GM12878 (cell line): ENCODE data around the gene NRBF2. TPM values are rescaled to one million over a fixed set of nuclear protein-coding genes. Genes with fewer than 3 reads are reported as not detected.

Experiments
- ATAC-seq: fragments of 200-7000 bp; cut with Tn5 transposase; 3 replicates; pipeline ENCODE4 v1.9.1; 2020; ENCODE audit warnings: mild to moderate bottlenecking, moderate library complexity
- BruUV-seq: library from RNA; stranded (reverse); fragments of 400-500 nt; replicated peaks from 2 replicates; lab custom pipeline; 2021; lab: Mats Ljungman, UMichigan
- CTCF ChIA-PET: fragments of 300-600 bp; sonication (Branson Sonifier 250); formaldehyde crosslinking; extraction: SDS; loops from one replicate; lab custom pipeline; 2021; ENCODE audit warnings: inconsistent platforms; lab: Yijun Ruan, JAX
- POLR2A ChIA-PET: fragments of 350-600 bp; formaldehyde crosslinking; extraction: SDS; loops from one replicate; lab custom pipeline; 2021; ENCODE audit warnings: inconsistent platforms; lab: Charles Lee
- RAD21 ChIA-PET: fragments of 300-600 bp; sonication (Branson Sonifier 250); formaldehyde crosslinking; loops from one replicate; lab custom pipeline; 2023; ENCODE audit warnings: antibody characterized with exemption; ENCODE audit not compliant: unreplicated experiment; lab: Charles Lee
- SMC1A ChIA-PET: fragments of 300-600 bp; sonication (Branson Sonifier 250); formaldehyde crosslinking; loops from one replicate; lab custom pipeline; 2023; ENCODE audit not compliant: unreplicated experiment, uncharacterized antibody; lab: Charles Lee
- DNase-seq: peaks from one replicate; pipeline ENCODE4 v3.0.0-alpha.2; 2011; ENCODE audit warnings: low read depth, low spot score
- FAIRE-seq: peaks from 3 replicates; lab custom pipeline; 2011; peaks lifted over from hg19 to GRCh38; lab: Jason Lieb, UNC
- H2AFZ ChIP-seq: 2 replicates; pipeline ENCODE4 v1.6.0; 2011; ENCODE audit warnings: low read depth, low read length, control low read depth; ENCODE audit not compliant: control insufficient read depth
- H3K27ac ChIP-seq: 2 replicates; pipeline ENCODE4 v1.5.1; 2011; ENCODE audit warnings: control low read depth; ENCODE audit not compliant: control insufficient read depth, insufficient read depth
- H3K27me3 ChIP-seq, 2 experiments: replicated peaks in 1 of 2; 2 replicates each; pipeline versions ENCODE4 v1.6.0 to v1.6.1; 2011; ENCODE audit warnings: low read length in 1 of 2; ENCODE audit not compliant: control insufficient read depth in 2 of 2, insufficient read depth in 2 of 2
- H3K36me3 ChIP-seq, 2 experiments: 2 replicates each; pipeline ENCODE4 v1.5.1; 2011; ENCODE audit warnings: low read length in 1 of 2; ENCODE audit not compliant: control insufficient read depth in 2 of 2, insufficient read depth in 2 of 2
- H3K4me1 ChIP-seq: 2 replicates; pipeline ENCODE4 v1.6.1; 2011; ENCODE audit warnings: mild to moderate bottlenecking, low read length, moderate library complexity, mixed read lengths; ENCODE audit not compliant: control insufficient read depth, insufficient read depth
- H3K4me2 ChIP-seq: 2 replicates; pipeline ENCODE4 v1.6.0; 2011; ENCODE audit warnings: control low read depth; ENCODE audit not compliant: control insufficient read depth, insufficient read depth
- H3K4me3 ChIP-seq: fragments of 200-600 bp; sonication (generic); 2 replicates; pipeline ENCODE4 v1.5.1; 2016
- H3K79me2 ChIP-seq: 2 replicates; pipeline ENCODE4 v1.6.0; 2011; ENCODE audit warnings: low read length; ENCODE audit not compliant: control insufficient read depth, insufficient read depth
- H3K9ac ChIP-seq: 2 replicates; pipeline ENCODE4 v1.8.0; 2011; ENCODE audit warnings: low read length, control low read depth, mixed read lengths; ENCODE audit not compliant: control insufficient read depth, insufficient read depth
- H3K9me3 ChIP-seq: replicated peaks from 3 replicates; pipeline ENCODE4 v1.5.1; 2011; ENCODE audit warnings: mild to moderate bottlenecking, low read length; ENCODE audit not compliant: control insufficient read depth, insufficient read depth
- H4K20me1 ChIP-seq: 2 replicates; pipeline ENCODE4 v1.6.0; 2011; ENCODE audit not compliant: control insufficient read depth, insufficient read depth
- ETV6 ChIP-seq, 2 experiments: fragments of 450-650 bp in 1 of 2; IDR thresholded peaks in 1 of 2; conservative IDR thresholded peaks in 1 of 2; 2 replicates each; pipeline ENCODE4 v1.6.1; 2014; ENCODE audit warnings: antibody characterized with exemption in 1 of 2, borderline replicate concordance in 1 of 2, low read depth in 1 of 2, mild to moderate bottlenecking in 1 of 2, moderate library complexity in 1 of 2
- NR2C2 ChIP-seq: IDR thresholded peaks from 2 replicates; pipeline ENCODE4 v1.6.1; 2011; ENCODE audit warnings: borderline replicate concordance, low read depth; ENCODE audit not compliant: control insufficient read depth, insufficient read length
- YBX1 ChIP-seq: fragments of 450-650 bp; IDR thresholded peaks from 2 replicates; pipeline ENCODE4 v1.6.1; 2016; ENCODE audit warnings: antibody characterized with exemption
- ZNF217 ChIP-seq: fragments of 450-650 bp; IDR thresholded peaks from 2 replicates; pipeline ENCODE4 v1.6.1; 2017; ENCODE audit warnings: antibody characterized with exemption, mild to moderate bottlenecking
- WGBS: methylation state at CpG from one replicate; pipeline ENCODE4 v1.1.6; 2016; ENCODE audit warnings: low lambda C conversion rate; ENCODE audit not compliant: insufficient replicate concordance, insufficient coverage; ENCODE audit errors: missing lambda C conversion rate; 5-methylcytosine and 5-hydroxymethylcytosine counted together
- in situ Hi-C: fragments of 300-500 bp; cut with MboI; formaldehyde crosslinking; loops from 9 replicates; pipeline ENCODE4 v1.14.3; 2018; ENCODE audit warnings: mixed read lengths
- intact Hi-C: fragments of 100-400 bp; cut with micrococcal nuclease; formaldehyde crosslinking; loops from one replicate; pipeline ENCODE4 v1.14.2; 2022; ENCODE audit not compliant: unreplicated experiment
- polyA plus RNA-seq, 11 experiments: library from polyadenylated mRNA; depleted of rRNA in 4 of 11; unstranded in 6 of 11; stranded (reverse) in 5 of 11; fragments of >200 nt; fragmentation: Nextera tagmentation in 4 of 11; fragmentation: Illumina TruSeq in 1 of 11; extraction: Ambion mirVana in 4 of 11; extraction: Trizol in 1 of 11; gene quantifications; 1 replicate in 1 of 11; 2 replicates in 10 of 11; pipeline versions ENCODE4 v1.2.1 to v1.2.3, GENCODE V29; 2011 to 2016; ENCODE audit warnings: inconsistent platforms in 2 of 11, missing spikeins in 2 of 11, low read depth in 1 of 11
- total RNA-seq, 4 experiments: library from RNA; depleted of rRNA in 3 of 4; stranded (reverse); fragments of >200 nt in 3 of 4; fragmentation: Illumina TruSeq in 1 of 4; extraction: Trizol in 1 of 4; gene quantifications; 2 replicates each; pipeline versions ENCODE4 v1.2.1 to v1.2.3, GENCODE V29; 2013 to 2021
- TF ChIP-seq, protein P1 (sequence below): fragments of 450-650 bp; formaldehyde crosslinking; IDR thresholded peaks from 2 replicates; pipeline ENCODE4 v1.4.0; 2020; ENCODE audit warnings: mild to moderate bottlenecking, moderate library complexity
- TF ChIP-seq, protein P2 (sequence below): IDR thresholded peaks from 2 replicates; pipeline ENCODE4 v1.6.1; 2012; ENCODE audit warnings: improper control_type of control experiment, low read depth, low read length; ENCODE audit not compliant: insufficient replicate concordance
- TF ChIP-seq, protein P3 (sequence below), 3 experiments: IDR thresholded peaks in 2 of 3; conservative IDR thresholded peaks in 1 of 3; 2 replicates each; pipeline ENCODE4 v1.5.1; 2011; ENCODE audit warnings: low read depth in 3 of 3, low read length in 3 of 3, mild to moderate bottlenecking in 3 of 3, control low read depth in 2 of 3, moderate library complexity in 2 of 3, inconsistent platforms in 1 of 3, mixed read lengths in 1 of 3; ENCODE audit not compliant: control insufficient read depth in 2 of 3, insufficient read depth in 1 of 3; ENCODE audit errors: extremely low read depth in 1 of 3

NRBF2 gene
- total and polyA plus RNA-seq, 10 of the 15 experiments (the other 5 are each of a cell fraction or from before 2014, with no cell fraction given) = 17.8 to 39.8 (median 27.7) TPM

DNA sequence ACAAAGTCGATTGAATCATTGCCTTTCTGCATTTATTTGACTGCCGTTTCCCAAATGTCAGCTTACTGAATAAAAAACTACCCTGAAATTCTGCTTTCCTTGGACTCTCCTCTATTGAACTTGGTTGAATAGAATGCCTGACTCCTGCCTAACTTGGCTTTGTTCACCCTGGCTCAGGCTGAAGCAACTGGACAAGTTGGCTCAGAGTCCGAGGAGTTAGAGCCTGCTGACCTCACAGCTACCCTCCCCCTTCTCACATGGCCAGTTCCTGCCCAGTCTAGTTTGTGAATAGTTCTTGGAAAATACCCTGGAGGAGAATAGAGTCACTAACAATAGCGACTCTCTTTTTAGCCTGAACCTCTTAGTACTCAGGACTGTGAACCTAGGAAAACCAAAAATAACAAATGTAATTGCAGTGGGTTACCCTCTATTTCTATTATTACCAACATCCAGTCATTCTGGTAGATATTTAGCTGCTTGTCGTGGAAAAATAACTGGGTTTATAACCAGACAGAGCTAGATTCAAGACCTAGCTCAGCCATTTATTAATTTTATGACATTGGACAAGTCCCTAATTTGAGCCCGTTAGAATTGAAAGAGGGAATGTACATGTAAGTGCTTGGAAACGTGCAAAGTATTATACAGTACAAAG is 17.3 kb upstream of the NRBF2 start:
- H4K20me1 ChIP-seq = no peaks in the 10 kb centered on the region
- RAD21 ChIA-PET = no interaction called here
- BruUV-seq = no TSS peak
- H3K9me3 ChIP-seq = no peaks in the 10 kb centered on the region; the same call in 2 of the 3 replicates
- H3K4me3 ChIP-seq = no peak overlapping the region
- no peak overlapping the region for H3K9ac ChIP-seq
- SMC1A ChIA-PET = interaction anchor here (0.6 to 1.3 kb wide), 6 partner anchors 16 to 349 kb away, joined by 3 to 4 read pairs (median 3); partner anchors contain the start of gene NRBF2
- CTCF ChIA-PET = interaction anchor here (1.1 to 1.5 kb wide), 3 partner anchors 32 to 679 kb away, joined by 3 read pairs; no protein-coding TSS in a partner anchor
- no peak overlapping the region for H3K4me2 ChIP-seq
- H3K27ac ChIP-seq = no peak overlapping the region
- H3K27me3 ChIP-seq = no peaks in the 10 kb centered on the region
- FAIRE-seq (no peak), ATAC-seq (no peak), DNase-seq (no peak)
- in situ Hi-C loops = no loop called here
- WGBS = 45% methylated on average over 7 of the region's 7 CpGs
- H2AFZ ChIP-seq = no peak overlapping the region
- POLR2A ChIA-PET = no interaction called here
- H3K4me1 ChIP-seq = no peaks in the 10 kb centered on the region
- H3K79me2 ChIP-seq = no peaks in the 10 kb centered on the region
- intact Hi-C loops = no loop called here
- H3K36me3 ChIP-seq = no peaks in the 10 kb centered on the region
- TF ChIP-seq NR2C2 = no peak
- TF ChIP-seq ETV6 (conservative IDR thresholded peaks at IDR 0.05 in 1 of 2, IDR thresholded peaks at IDR 0.05 in 1 of 2; ENCODE audit: borderline replicate concordance in 1 of 2, low read depth in 1 of 2) = no peak
- TF ChIP-seq YBX1 = no peak
- no peak for TF ChIP-seq ZNF217
- TF ChIP-seq, protein P1, sequence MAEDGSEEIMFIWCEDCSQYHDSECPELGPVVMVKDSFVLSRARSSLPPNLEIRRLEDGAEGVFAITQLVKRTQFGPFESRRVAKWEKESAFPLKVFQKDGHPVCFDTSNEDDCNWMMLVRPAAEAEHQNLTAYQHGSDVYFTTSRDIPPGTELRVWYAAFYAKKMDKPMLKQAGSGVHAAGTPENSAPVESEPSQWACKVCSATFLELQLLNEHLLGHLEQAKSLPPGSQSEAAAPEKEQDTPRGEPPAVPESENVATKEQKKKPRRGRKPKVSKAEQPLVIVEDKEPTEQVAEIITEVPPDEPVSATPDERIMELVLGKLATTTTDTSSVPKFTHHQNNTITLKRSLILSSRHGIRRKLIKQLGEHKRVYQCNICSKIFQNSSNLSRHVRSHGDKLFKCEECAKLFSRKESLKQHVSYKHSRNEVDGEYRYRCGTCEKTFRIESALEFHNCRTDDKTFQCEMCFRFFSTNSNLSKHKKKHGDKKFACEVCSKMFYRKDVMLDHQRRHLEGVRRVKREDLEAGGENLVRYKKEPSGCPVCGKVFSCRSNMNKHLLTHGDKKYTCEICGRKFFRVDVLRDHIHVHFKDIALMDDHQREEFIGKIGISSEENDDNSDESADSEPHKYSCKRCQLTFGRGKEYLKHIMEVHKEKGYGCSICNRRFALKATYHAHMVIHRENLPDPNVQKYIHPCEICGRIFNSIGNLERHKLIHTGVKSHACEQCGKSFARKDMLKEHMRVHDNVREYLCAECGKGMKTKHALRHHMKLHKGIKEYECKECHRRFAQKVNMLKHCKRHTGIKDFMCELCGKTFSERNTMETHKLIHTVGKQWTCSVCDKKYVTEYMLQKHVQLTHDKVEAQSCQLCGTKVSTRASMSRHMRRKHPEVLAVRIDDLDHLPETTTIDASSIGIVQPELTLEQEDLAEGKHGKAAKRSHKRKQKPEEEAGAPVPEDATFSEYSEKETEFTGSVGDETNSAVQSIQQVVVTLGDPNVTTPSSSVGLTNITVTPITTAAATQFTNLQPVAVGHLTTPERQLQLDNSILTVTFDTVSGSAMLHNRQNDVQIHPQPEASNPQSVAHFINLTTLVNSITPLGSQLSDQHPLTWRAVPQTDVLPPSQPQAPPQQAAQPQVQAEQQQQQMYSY (CRISPR knock-in tag) = no peak
- TF ChIP-seq, protein P2, sequence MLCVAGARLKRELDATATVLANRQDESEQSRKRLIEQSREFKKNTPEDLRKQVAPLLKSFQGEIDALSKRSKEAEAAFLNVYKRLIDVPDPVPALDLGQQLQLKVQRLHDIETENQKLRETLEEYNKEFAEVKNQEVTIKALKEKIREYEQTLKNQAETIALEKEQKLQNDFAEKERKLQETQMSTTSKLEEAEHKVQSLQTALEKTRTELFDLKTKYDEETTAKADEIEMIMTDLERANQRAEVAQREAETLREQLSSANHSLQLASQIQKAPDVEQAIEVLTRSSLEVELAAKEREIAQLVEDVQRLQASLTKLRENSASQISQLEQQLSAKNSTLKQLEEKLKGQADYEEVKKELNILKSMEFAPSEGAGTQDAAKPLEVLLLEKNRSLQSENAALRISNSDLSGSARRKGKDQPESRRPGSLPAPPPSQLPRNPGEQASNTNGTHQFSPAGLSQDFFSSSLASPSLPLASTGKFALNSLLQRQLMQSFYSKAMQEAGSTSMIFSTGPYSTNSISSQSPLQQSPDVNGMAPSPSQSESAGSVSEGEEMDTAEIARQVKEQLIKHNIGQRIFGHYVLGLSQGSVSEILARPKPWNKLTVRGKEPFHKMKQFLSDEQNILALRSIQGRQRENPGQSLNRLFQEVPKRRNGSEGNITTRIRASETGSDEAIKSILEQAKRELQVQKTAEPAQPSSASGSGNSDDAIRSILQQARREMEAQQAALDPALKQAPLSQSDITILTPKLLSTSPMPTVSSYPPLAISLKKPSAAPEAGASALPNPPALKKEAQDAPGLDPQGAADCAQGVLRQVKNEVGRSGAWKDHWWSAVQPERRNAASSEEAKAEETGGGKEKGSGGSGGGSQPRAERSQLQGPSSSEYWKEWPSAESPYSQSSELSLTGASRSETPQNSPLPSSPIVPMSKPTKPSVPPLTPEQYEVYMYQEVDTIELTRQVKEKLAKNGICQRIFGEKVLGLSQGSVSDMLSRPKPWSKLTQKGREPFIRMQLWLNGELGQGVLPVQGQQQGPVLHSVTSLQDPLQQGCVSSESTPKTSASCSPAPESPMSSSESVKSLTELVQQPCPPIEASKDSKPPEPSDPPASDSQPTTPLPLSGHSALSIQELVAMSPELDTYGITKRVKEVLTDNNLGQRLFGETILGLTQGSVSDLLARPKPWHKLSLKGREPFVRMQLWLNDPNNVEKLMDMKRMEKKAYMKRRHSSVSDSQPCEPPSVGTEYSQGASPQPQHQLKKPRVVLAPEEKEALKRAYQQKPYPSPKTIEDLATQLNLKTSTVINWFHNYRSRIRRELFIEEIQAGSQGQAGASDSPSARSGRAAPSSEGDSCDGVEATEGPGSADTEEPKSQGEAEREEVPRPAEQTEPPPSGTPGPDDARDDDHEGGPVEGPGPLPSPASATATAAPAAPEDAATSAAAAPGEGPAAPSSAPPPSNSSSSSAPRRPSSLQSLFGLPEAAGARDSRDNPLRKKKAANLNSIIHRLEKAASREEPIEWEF = no peak
- TF ChIP-seq, protein P3, sequence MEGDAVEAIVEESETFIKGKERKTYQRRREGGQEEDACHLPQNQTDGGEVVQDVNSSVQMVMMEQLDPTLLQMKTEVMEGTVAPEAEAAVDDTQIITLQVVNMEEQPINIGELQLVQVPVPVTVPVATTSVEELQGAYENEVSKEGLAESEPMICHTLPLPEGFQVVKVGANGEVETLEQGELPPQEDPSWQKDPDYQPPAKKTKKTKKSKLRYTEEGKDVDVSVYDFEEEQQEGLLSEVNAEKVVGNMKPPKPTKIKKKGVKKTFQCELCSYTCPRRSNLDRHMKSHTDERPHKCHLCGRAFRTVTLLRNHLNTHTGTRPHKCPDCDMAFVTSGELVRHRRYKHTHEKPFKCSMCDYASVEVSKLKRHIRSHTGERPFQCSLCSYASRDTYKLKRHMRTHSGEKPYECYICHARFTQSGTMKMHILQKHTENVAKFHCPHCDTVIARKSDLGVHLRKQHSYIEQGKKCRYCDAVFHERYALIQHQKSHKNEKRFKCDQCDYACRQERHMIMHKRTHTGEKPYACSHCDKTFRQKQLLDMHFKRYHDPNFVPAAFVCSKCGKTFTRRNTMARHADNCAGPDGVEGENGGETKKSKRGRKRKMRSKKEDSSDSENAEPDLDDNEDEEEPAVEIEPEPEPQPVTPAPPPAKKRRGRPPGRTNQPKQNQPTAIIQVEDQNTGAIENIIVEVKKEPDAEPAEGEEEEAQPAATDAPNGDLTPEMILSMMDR (IDR thresholded peaks at IDR 0.05 in 2 of 3, conservative IDR thresholded peaks at IDR 0.05 in 1 of 3; ENCODE audit: control insufficient read depth in 2 of 3, extremely low read depth in 1 of 3, insufficient read depth in 1 of 3, low read depth in 3 of 3, low read length in 3 of 3) = no peak
